Neural cell (in vitro differentiated cells): Measurements from ENCODE around the gene FAF1.
"Not testable (repeated sequence)": the region's sequence is repeated elsewhere in the genome, so short reads cannot be mapped to it uniquely, and the experiment has no call there.

Experiments
- EP300 ChIP-seq: fragments of 450-650 bp; conservative IDR thresholded peaks from 2 replicates; pipeline ENCODE4 v1.6.1; 2014; ENCODE audit warnings: antibody characterized with exemption, mild to moderate bottlenecking, moderate library complexity; ENCODE audit not compliant: poor library complexity, severe bottlenecking
- POLR2AphosphoS5 ChIP-seq: IDR thresholded peaks from 2 replicates; pipeline ENCODE4 v1.6.1; 2012
- SMC3 ChIP-seq: fragments of 450-650 bp; conservative IDR thresholded peaks from 2 replicates; pipeline ENCODE4 v1.6.1; 2014; ENCODE audit warnings: antibody characterized with exemption, mild to moderate bottlenecking, moderate library complexity; ENCODE audit not compliant: poor library complexity
- TAF1 ChIP-seq: IDR thresholded peaks from 2 replicates; pipeline ENCODE4 v1.6.1; 2012; ENCODE audit warnings: low read depth
- TF ChIP-seq, protein P1 (sequence below): fragments of 450-650 bp; IDR thresholded peaks from 2 replicates; pipeline ENCODE4 v1.5.1; 2014; ENCODE audit warnings: antibody characterized with exemption, mild to moderate bottlenecking, moderate library complexity; ENCODE audit not compliant: poor library complexity, severe bottlenecking
- TF ChIP-seq, protein P2 (sequence below): IDR thresholded peaks from 2 replicates; pipeline ENCODE4 v1.6.1; 2012; ENCODE audit warnings: borderline replicate concordance

- TF ChIP-seq POLR2AphosphoS5, EP300, TAF1, SMC3: not testable (repeated sequence)
- TF ChIP-seq, protein P1, sequence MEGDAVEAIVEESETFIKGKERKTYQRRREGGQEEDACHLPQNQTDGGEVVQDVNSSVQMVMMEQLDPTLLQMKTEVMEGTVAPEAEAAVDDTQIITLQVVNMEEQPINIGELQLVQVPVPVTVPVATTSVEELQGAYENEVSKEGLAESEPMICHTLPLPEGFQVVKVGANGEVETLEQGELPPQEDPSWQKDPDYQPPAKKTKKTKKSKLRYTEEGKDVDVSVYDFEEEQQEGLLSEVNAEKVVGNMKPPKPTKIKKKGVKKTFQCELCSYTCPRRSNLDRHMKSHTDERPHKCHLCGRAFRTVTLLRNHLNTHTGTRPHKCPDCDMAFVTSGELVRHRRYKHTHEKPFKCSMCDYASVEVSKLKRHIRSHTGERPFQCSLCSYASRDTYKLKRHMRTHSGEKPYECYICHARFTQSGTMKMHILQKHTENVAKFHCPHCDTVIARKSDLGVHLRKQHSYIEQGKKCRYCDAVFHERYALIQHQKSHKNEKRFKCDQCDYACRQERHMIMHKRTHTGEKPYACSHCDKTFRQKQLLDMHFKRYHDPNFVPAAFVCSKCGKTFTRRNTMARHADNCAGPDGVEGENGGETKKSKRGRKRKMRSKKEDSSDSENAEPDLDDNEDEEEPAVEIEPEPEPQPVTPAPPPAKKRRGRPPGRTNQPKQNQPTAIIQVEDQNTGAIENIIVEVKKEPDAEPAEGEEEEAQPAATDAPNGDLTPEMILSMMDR = not testable (repeated sequence)
- TF ChIP-seq, protein P2, sequence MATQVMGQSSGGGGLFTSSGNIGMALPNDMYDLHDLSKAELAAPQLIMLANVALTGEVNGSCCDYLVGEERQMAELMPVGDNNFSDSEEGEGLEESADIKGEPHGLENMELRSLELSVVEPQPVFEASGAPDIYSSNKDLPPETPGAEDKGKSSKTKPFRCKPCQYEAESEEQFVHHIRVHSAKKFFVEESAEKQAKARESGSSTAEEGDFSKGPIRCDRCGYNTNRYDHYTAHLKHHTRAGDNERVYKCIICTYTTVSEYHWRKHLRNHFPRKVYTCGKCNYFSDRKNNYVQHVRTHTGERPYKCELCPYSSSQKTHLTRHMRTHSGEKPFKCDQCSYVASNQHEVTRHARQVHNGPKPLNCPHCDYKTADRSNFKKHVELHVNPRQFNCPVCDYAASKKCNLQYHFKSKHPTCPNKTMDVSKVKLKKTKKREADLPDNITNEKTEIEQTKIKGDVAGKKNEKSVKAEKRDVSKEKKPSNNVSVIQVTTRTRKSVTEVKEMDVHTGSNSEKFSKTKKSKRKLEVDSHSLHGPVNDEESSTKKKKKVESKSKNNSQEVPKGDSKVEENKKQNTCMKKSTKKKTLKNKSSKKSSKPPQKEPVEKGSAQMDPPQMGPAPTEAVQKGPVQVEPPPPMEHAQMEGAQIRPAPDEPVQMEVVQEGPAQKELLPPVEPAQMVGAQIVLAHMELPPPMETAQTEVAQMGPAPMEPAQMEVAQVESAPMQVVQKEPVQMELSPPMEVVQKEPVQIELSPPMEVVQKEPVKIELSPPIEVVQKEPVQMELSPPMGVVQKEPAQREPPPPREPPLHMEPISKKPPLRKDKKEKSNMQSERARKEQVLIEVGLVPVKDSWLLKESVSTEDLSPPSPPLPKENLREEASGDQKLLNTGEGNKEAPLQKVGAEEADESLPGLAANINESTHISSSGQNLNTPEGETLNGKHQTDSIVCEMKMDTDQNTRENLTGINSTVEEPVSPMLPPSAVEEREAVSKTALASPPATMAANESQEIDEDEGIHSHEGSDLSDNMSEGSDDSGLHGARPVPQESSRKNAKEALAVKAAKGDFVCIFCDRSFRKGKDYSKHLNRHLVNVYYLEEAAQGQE = not testable (repeated sequence)
Observed at GRCh38 chr1:50933770-50934169, 26.3 kb downstream of the FAF1 start.
